Lung (tissue), 12 donors: Measurements from ENCODE around the gene HDAC4. TPM values are rescaled to one million over a fixed set of nuclear protein-coding genes. Genes with fewer than 3 reads are reported as not detected.

ENCODE experiments used
- ATAC-seq: fragments of 200-7000 bp; cut with Tn5 transposase; one replicate; pipeline ENCODE4 v1.9.1; 2020; ENCODE audit warnings: moderate number of reproducible peaks; ENCODE audit not compliant: insufficient read depth, low FRiP score
- DNase-seq, 3 donors: peaks; one replicate each; pipeline ENCODE4 v3.0.0-alpha.2; 2013 to 2017
- H3K27ac ChIP-seq, 2 donors: one replicate each; pipeline ENCODE4 v1.5.1; 2013; ENCODE audit warnings: mild to moderate bottlenecking in 2 of 2, moderate library complexity in 2 of 2, control low read depth in 1 of 2, inconsistent platforms in 1 of 2, low read depth in 1 of 2, low read length in 1 of 2
- H3K27me3 ChIP-seq, 3 donors: one replicate each; pipeline ENCODE4 v1.5.1; 2013; ENCODE audit warnings: low read length in 2 of 3; ENCODE audit not compliant: control insufficient read depth in 3 of 3, insufficient read depth in 3 of 3
- H3K36me3 ChIP-seq, 4 donors: one replicate each; pipeline ENCODE4 v1.5.1; 2013; ENCODE audit warnings: low read length in 4 of 4, mild to moderate bottlenecking in 1 of 4, moderate library complexity in 1 of 4; ENCODE audit not compliant: control insufficient read depth in 4 of 4, insufficient read depth in 4 of 4
- H3K4me1 ChIP-seq, 5 donors: one replicate each; pipeline ENCODE4 v1.5.1; 2013; ENCODE audit warnings: low read length in 5 of 5, mild to moderate bottlenecking in 2 of 5, moderate library complexity in 1 of 5; ENCODE audit not compliant: control insufficient read depth in 5 of 5, insufficient read depth in 5 of 5
- H3K4me3 ChIP-seq: one replicate; pipeline ENCODE4 v1.5.1; 2013; ENCODE audit warnings: mild to moderate bottlenecking, control low read depth, moderate library complexity
- H3K9ac ChIP-seq, 2 donors: one replicate each; pipeline ENCODE4 v1.5.1; 2013; ENCODE audit warnings: low read length in 2 of 2, control low read depth in 1 of 2; ENCODE audit not compliant: insufficient read depth in 1 of 2
- H3K9me3 ChIP-seq, 4 donors: one replicate each; pipeline ENCODE4 v1.5.1; 2013; ENCODE audit warnings: low read length in 3 of 4, mild to moderate bottlenecking in 1 of 4, moderate library complexity in 1 of 4; ENCODE audit not compliant: control insufficient read depth in 4 of 4, insufficient read depth in 3 of 4
- CTCF ChIP-seq: IDR thresholded peaks from 2 replicates; pipeline ENCODE4 v1.5.1; 2012; ENCODE audit warnings: mild to moderate bottlenecking; ENCODE audit errors: control extremely low read depth, extremely low read depth
- WGBS, 2 donors: extraction: QIAGEN DNeasy Blood & Tissue Kit; methylation state at CpG; one replicate each; pipeline ENCODE4 v1.1.7; 2013; 5-methylcytosine and 5-hydroxymethylcytosine counted together
- polyA plus RNA-seq, 2 donors: library from polyadenylated mRNA; stranded (reverse); fragments of 200-250 nt; gene quantifications; one replicate each; pipeline ENCODE4 v1.2.1, GENCODE V29; 2013
- total RNA-seq, 2 donors: library from RNA; depleted of rRNA in 1 of 2; stranded (reverse); fragments of >200 nt in 1 of 2; gene quantifications; one replicate each; pipeline ENCODE4 v1.2.1, GENCODE V29; 2014 to 2021
- donor health status: control.
- donor health status: control.
- donor health status: Bipolar disorder and iron deficiency.
- donor health status: healthy.
- donor health status: DM: yes; HTN: yes; CAD: no.

Gene HDAC4
- total and polyA plus RNA-seq, 4 donors, result 6.9 to 47.7 (median 20.7) TPM

DNA sequence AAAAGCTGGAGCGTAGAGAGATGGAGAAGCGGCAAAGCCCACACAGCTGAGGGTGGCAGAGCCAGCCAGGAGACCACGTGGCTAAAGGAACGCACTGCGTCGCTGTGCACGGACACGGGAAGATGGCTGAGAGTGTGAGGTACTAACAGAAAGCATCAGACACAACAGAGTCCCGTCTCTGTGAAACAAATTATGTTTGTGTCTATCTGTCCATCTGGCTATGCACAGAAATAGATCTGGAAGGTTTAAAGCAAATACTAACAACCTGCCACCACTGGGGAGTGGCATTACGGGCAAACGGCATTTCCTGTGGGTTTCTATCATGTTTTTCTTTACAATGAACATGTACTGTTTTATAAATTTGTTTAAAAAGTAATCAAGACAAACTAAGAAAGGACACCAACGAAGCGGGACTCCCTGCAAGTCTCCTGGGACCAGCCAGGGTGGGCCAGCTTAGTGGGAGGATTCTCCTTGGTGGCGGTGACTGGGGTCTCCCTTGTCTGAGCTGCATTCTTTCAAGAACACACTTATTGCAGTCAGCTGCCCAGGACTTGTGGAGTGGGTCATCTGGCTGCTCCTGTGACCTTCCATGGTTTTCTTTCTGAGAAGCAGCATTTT lies 290.8 kb downstream of the HDAC4 start:
- Histone ChIP-seq H3K4me3 (no peak overlapping the region), H3K27ac (no peak overlapping the region), H3K27me3 (no peaks in the 10 kb centered on the region), H3K36me3 (peaks cover 3 to 58% (median 10%) of the 10 kb centered on the region in 4 donors), H3K9me3 (no peaks in the 10 kb centered on the region), H3K4me1 (peaks cover 0 to 23% (median 9%) of the 10 kb centered on the region in 5 donors), H3K9ac (no peak overlapping the region)
- ATAC-seq, result no peak
- 91 to 95% methylated on average over 14 of the region's 14 CpGs for WGBS, 2 donors
- no peak for DNase-seq
- no peak for TF ChIP-seq CTCF

DNA sequence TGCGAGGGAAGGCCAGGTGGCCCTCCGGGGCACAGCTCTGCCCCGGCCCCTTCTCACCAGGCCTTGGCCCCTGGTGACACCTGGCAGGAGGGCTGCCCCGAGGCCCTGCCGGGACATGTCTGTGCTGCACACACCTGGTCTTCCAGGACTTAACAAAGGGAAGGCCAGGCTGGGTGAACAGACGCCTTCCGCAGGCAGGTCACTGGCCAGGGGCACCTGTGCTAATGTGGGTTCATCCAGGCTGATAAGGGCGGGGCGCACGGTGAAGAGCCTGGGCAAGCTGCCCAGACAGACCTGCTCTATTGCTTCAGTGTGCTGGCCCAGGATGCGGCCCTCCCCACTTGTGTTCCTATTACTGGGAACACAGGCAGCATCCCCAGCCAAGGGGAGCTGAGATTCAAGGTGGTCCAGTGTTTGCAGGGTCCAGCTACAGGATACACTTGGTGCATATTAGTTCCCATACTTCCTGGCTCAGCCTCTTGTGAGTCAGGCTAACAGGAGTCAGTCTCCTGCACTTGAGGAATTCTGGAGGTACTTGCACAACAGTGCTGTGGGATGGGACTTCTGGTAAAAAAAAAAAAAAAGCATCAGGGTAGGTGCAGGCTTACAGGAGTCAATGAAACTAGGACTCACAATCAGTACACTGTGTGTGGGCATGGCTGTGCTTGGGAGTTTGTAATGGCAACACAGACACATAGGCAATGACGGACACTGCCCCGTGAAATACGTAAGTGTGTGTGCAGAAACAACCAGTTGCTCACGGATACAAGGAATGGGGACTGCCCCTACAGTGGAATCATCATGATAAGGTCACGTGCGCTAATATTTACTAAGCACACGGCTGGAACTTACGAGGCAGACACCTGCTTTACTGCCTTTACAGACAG lies 291.5 kb downstream of the HDAC4 start:
- DNase-seq, result no peak
- no peak overlapping the region for H3K9ac ChIP-seq
- peaks cover 3 to 58% (median 10%) of the 10 kb centered on the region in 4 donors for H3K36me3 ChIP-seq
- no peak overlapping the region for H3K27ac ChIP-seq
- WGBS, 2 donors, result 87 to 96% methylated on average over 18 to 19 of the region's 19 CpGs
- H3K4me3 ChIP-seq, result no peak overlapping the region
- no peaks in the 10 kb centered on the region for H3K9me3 ChIP-seq
- no peaks in the 10 kb centered on the region for H3K27me3 ChIP-seq
- no peak for ATAC-seq
- peaks cover 0 to 17% (median 5%) of the 10 kb centered on the region in 5 donors for H3K4me1 ChIP-seq
- TF ChIP-seq CTCF, result no peak

DNA sequence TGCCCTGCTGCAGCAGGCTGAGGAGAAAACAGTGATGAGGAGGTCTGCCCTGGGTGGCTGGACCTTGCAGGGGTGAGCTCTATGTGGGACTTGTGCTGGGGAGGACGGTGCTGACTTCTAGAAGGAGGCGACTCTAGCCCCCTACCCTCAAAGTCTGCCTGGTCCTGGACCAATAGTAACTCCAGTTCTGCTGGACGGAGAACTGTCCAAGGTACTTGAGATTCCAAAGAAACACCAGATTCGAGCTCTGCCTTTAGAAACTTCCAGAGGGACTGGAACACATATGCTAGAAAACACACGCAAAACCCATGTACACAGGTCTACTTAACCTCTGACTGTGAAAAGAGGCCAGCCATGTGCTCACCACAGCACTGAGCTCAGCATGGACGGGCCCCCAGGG lies 292.4 kb downstream of the HDAC4 start:
- Histone ChIP-seq H3K36me3 (peaks cover 3 to 60% (median 10%) of the 10 kb centered on the region in 4 donors), H3K27me3 (no peaks in the 10 kb centered on the region), H3K9me3 (no peaks in the 10 kb centered on the region), H3K4me3 (no peak overlapping the region), H3K4me1 (peaks cover 0 to 9% (median 0%) of the 10 kb centered on the region in 5 donors), H3K27ac (no peak overlapping the region), H3K9ac (no peak overlapping the region)
- TF ChIP-seq CTCF, result no peak
- ATAC-seq, result no peak
- DNase-seq, result peak in 1 of 3 donors; percentile 32
- 81 to 88% methylated on average over 6 of the region's 6 CpGs for WGBS, 2 donors
